Activated CD4-positive, CD25-positive, alpha-beta regulatory T cell treated with anti-CD3 and anti-CD28 coated beads, Interleukin-2, amount 50 U/mL, for 24 hours (primary cell): ENCODE measurements around the gene CAMK2G.
"Not testable (repeated sequence)": the region's sequence is repeated elsewhere in the genome, so short reads cannot be mapped to it uniquely, and the experiment has no call there.

Experiments
- ATAC-seq, 2 donors: fragments of 150-1000 bp; cut with Tn5 transposase; one replicate each; pipeline ENCODE4 v1.10.0; 2021; ENCODE audit warnings: mild to moderate bottlenecking in 1 of 2, moderate library complexity in 1 of 2

The CAMK2G gene

GRCh38 chr10:73838827-73839226 is 35.5 kb downstream of the CAMK2G start:
- no peak for ATAC-seq

GRCh38 chr10:73838008-73838567 is 36.3 kb downstream of the CAMK2G start:
- no peak for ATAC-seq

- ATAC-seq: no peak
Observed at GRCh38 chr10:73837072-73837471, 37.3 kb downstream of the CAMK2G start.

GRCh38 chr10:73836427-73836980 is 37.9 kb downstream of the CAMK2G start:
- no peak for ATAC-seq

- ATAC-seq: not testable (repeated sequence)
Observed at GRCh38 chr10:73829090-73829489, 45.3 kb downstream of the CAMK2G start.

- no peak for ATAC-seq
Observed at GRCh38 chr10:73828161-73828560, 46.2 kb downstream of the CAMK2G start.

- ATAC-seq: no peak
Observed at GRCh38 chr10:73827346-73828089, 46.8 kb downstream of the CAMK2G start.

GRCh38 chr10:73824146-73824725 is 50.1 kb downstream of the CAMK2G start:
- ATAC-seq: no peak

- no peak for ATAC-seq
Observed at GRCh38 chr10:73823391-73823790, 51.0 kb downstream of the CAMK2G start.

- ATAC-seq: no peak
Observed at GRCh38 chr10:73819513-73820093, 54.8 kb downstream of the CAMK2G start.

- ATAC-seq: no peak
Observed at GRCh38 chr10:73819081-73819480, 55.3 kb downstream of the CAMK2G start.

GRCh38 chr10:73818402-73818801 is 56.0 kb downstream of the CAMK2G start:
- no peak for ATAC-seq

GRCh38 chr10:73817826-73818225 is 56.5 kb downstream of the CAMK2G start:
- no peak for ATAC-seq

- no peak for ATAC-seq
Observed at GRCh38 chr10:73816917-73817729, 57.2 kb downstream of the CAMK2G start.

- ATAC-seq: no peak
Observed at GRCh38 chr10:73815719-73816030, 58.7 kb downstream of the CAMK2G start.

GRCh38 chr10:73814896-73815718 is 59.2 kb downstream of the CAMK2G start:
- ATAC-seq: no peak

- no peak for ATAC-seq
Observed at GRCh38 chr10:73814276-73814895, 60.0 kb downstream of the CAMK2G start.

GRCh38 chr10:73813333-73813732 is 61.0 kb downstream of the CAMK2G start:
- no peak for ATAC-seq

GRCh38 chr10:73812657-73813056 is 61.7 kb downstream of the CAMK2G start:
- ATAC-seq: no peak

GRCh38 chr10:73810735-73811465 is 63.5 kb downstream of the CAMK2G start:
- ATAC-seq: peak; percentile 18 to 27

- no peak for ATAC-seq
Observed at GRCh38 chr10:73810358-73810734, 64.0 kb downstream of the CAMK2G start.
